Parathyroid adenoma (tissue), 2 donors: ENCODE data around the gene GALNT9.

ENCODE experiments used
- H2AFZ ChIP-seq: fragments of 300-600 bp; sonication (generic); one replicate; pipeline ENCODE4 v1.7.0; 2017; ENCODE audit warnings: antibody characterized with exemption, mild to moderate bottlenecking
- H3K27ac ChIP-seq: fragments of 300-600 bp; sonication (generic); one replicate; pipeline ENCODE4 v1.7.0; 2017
- H3K27me3 ChIP-seq: fragments of 300-600 bp; sonication (generic); one replicate; pipeline ENCODE4 v1.7.0; 2017; ENCODE audit warnings: low read length; ENCODE audit not compliant: control insufficient read depth, insufficient read depth
- H3K36me3 ChIP-seq: fragments of 300-600 bp; sonication (generic); one replicate; pipeline ENCODE4 v1.7.0; 2017; ENCODE audit warnings: low read length; ENCODE audit not compliant: control insufficient read depth, insufficient read depth
- H3K4me1 ChIP-seq: fragments of 300-600 bp; sonication (generic); one replicate; pipeline ENCODE4 v1.7.0; 2017; ENCODE audit warnings: control low read depth
- H3K4me2 ChIP-seq: fragments of 300-600 bp; sonication (generic); one replicate; pipeline ENCODE4 v1.7.0; 2017; ENCODE audit warnings: low read length
- H3K4me3 ChIP-seq: fragments of 300-600 bp; sonication (generic); one replicate; pipeline ENCODE4 v1.7.0; 2017; ENCODE audit warnings: low read depth, low read length
- H3K79me2 ChIP-seq: fragments of 300-600 bp; sonication (generic); one replicate; pipeline ENCODE4 v1.7.0; 2017; ENCODE audit warnings: control low read depth
- H3K9ac ChIP-seq: fragments of 300-600 bp; sonication (generic); one replicate; pipeline ENCODE4 v1.7.0; 2017; ENCODE audit warnings: mild to moderate bottlenecking
- H3K9me3 ChIP-seq: fragments of 300-600 bp; sonication (generic); one replicate; pipeline ENCODE4 v1.7.0; 2017; ENCODE audit warnings: low read length; ENCODE audit not compliant: control insufficient read depth
- CTCF ChIP-seq: fragments of 300-600 bp; sonication (generic); IDR thresholded peaks from one replicate; pipeline ENCODE4 v1.7.0; 2017; ENCODE audit warnings: antibody characterized with exemption, mild to moderate bottlenecking
- donor health status: primary hyperparathyroidism.

The GALNT9 gene

GRCh38 chr12:132264086-132265010 is 65.0 kb downstream of the GALNT9 start:
- Histone ChIP-seq H3K27ac (no peak overlapping the region), H3K27me3 (no peaks in the 10 kb centered on the region), H3K4me1 (no peaks in the 10 kb centered on the region)

GRCh38 chr12:132263451-132264049 is 65.8 kb downstream of the GALNT9 start:
- Histone ChIP-seq H3K36me3 (no peaks in the 10 kb centered on the region), H2AFZ (no peak overlapping the region), H3K79me2 (no peaks in the 10 kb centered on the region), H3K4me1 (no peaks in the 10 kb centered on the region), H3K27me3 (no peaks in the 10 kb centered on the region), H3K27ac (no peak overlapping the region), H3K4me2 (no peak overlapping the region), H3K4me3 (no peak overlapping the region), H3K9ac (no peak overlapping the region), H3K9me3 (no peaks in the 10 kb centered on the region)
- TF ChIP-seq CTCF: no peak

More at GRCh38 chr12:132264086-132265010, 65.0 kb downstream of the GALNT9 start:
- Histone ChIP-seq H3K9ac (no peak overlapping the region), H2AFZ (no peak overlapping the region), H3K4me2 (no peak overlapping the region), H3K79me2 (no peaks in the 10 kb centered on the region), H3K4me3 (no peak overlapping the region), H3K36me3 (no peaks in the 10 kb centered on the region), H3K9me3 (no peaks in the 10 kb centered on the region)
- TF ChIP-seq CTCF: no peak

- H3K4me3 ChIP-seq: no peak overlapping the region
- no peak overlapping the region for H2AFZ ChIP-seq
- no peaks in the 10 kb centered on the region for H3K79me2 ChIP-seq
- no peak overlapping the region for H3K27ac ChIP-seq
- TF ChIP-seq CTCF: no peak
- no peak overlapping the region for H3K9ac ChIP-seq
- H3K4me2 ChIP-seq: no peak overlapping the region
- no peaks in the 10 kb centered on the region for H3K27me3 ChIP-seq
- no peaks in the 10 kb centered on the region for H3K36me3 ChIP-seq
- H3K4me1 ChIP-seq: no peaks in the 10 kb centered on the region
- no peaks in the 10 kb centered on the region for H3K9me3 ChIP-seq
Observed at GRCh38 chr12:132263061-132263360, 66.4 kb downstream of the GALNT9 start.

GRCh38 chr12:132262256-132263060 is 66.9 kb downstream of the GALNT9 start:
- Histone ChIP-seq H3K4me3 (no peak overlapping the region), H3K4me2 (no peak overlapping the region), H3K4me1 (no peaks in the 10 kb centered on the region), H3K36me3 (no peaks in the 10 kb centered on the region), H3K9ac (no peak overlapping the region), H2AFZ (no peak overlapping the region), H3K27me3 (no peaks in the 10 kb centered on the region), H3K9me3 (no peaks in the 10 kb centered on the region), H3K27ac (no peak overlapping the region), H3K79me2 (no peaks in the 10 kb centered on the region)
- no peak for TF ChIP-seq CTCF
